ENCODE measurements around the gene SPACA6. TPM values are rescaled to one million over a fixed set of nuclear protein-coding genes. Genes with fewer than 3 reads are reported as not detected.

The SPACA6 gene
- total and polyA plus RNA-seq, 9 donors, result 6.4 to 93.2 (median 45.2) TPM

DNA sequence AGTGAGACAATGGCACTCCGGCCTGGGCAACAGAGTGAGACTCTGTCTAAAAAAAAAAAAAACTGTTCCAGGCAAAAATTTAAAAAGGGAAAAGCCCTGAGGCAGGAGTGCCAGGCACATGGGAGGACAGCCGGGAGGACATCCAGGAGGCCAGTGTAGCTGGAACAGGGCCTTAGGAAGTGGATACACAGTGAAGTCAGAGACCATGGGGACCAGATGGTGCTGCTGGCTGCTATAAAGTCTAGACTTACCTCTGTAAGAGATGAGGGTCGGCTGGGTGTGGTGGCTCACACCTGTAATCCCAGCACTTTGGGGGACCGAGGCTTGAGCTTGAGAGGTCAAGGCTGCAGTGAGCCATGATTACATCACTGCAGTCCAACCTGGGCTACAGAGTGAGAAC lies 15.7 kb downstream of the SPACA6 start:
- Histone ChIP-seq H3K27me3 (no peaks in the 10 kb centered on the region), H3K4me3 (no peak overlapping the region), H3K27ac (no peak overlapping the region), H3K9me3 (no peaks in the 10 kb centered on the region), H3K4me1 (ENCODE audit: insufficient read depth) (peaks cover 4% of the 10 kb centered on the region), H3K36me3 (no peaks in the 10 kb centered on the region)
- TF ChIP-seq, protein P1, sequence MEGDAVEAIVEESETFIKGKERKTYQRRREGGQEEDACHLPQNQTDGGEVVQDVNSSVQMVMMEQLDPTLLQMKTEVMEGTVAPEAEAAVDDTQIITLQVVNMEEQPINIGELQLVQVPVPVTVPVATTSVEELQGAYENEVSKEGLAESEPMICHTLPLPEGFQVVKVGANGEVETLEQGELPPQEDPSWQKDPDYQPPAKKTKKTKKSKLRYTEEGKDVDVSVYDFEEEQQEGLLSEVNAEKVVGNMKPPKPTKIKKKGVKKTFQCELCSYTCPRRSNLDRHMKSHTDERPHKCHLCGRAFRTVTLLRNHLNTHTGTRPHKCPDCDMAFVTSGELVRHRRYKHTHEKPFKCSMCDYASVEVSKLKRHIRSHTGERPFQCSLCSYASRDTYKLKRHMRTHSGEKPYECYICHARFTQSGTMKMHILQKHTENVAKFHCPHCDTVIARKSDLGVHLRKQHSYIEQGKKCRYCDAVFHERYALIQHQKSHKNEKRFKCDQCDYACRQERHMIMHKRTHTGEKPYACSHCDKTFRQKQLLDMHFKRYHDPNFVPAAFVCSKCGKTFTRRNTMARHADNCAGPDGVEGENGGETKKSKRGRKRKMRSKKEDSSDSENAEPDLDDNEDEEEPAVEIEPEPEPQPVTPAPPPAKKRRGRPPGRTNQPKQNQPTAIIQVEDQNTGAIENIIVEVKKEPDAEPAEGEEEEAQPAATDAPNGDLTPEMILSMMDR (IDR thresholded peaks at IDR 0.05), result no peak
- no peak for TF ChIP-seq EP300 (IDR thresholded peaks at IDR 0.05)
- no peak for TF ChIP-seq POLR2A (IDR thresholded peaks at IDR 0.05)
- no peak for DNase-seq
- 57 to 73% (median 62%) methylated on average over 4 of the region's 4 CpGs for WGBS, 3 donors
- intact Hi-C loops (cut with DNase I), result loop anchor here in 1 of 4 donors (10.0 kb wide), 1 partner anchor 344 kb away; the partner anchor contains the start of genes CLDND2 and ETFB

DNA sequence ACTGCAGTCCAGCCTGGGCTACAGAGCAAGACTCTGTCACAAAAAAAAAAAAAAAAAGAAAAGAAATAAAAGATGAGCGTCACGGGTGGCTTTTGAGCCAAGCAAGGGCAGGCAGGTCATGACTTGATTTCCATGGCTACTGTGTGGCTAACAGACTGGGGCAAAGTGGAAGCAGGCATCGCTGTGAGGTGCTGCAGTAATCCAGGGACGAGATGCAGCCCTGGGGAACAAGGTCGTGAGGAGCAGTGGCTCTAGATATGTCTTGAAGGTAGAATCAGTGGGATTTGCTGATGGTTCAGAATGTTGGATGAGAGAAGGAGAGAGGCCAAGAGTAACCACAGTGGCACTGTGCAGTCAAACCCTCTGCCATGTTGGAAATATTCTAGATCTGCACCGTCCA lies 16.4 kb downstream of the SPACA6 start:
- WGBS, 3 donors, result 52 to 65% (median 61%) methylated on average over 6 of the region's 6 CpGs
- Histone ChIP-seq H3K4me1 (ENCODE audit: insufficient read depth) (peaks cover 4% of the 10 kb centered on the region), H3K9me3 (no peaks in the 10 kb centered on the region), H3K27me3 (no peaks in the 10 kb centered on the region), H3K36me3 (no peaks in the 10 kb centered on the region), H3K4me3 (no peak overlapping the region), H3K27ac (no peak overlapping the region)
- TF ChIP-seq, protein P1 (IDR thresholded peaks at IDR 0.05), result no peak
- TF ChIP-seq EP300 (IDR thresholded peaks at IDR 0.05) (no peak), POLR2A (IDR thresholded peaks at IDR 0.05) (no peak)
- intact Hi-C loops (cut with DNase I), result loop anchor here in 1 of 4 donors (10.0 kb wide), 1 partner anchor 345 kb away; the partner anchor contains the start of genes CLDND2 and ETFB
- no peak for DNase-seq

DNA sequence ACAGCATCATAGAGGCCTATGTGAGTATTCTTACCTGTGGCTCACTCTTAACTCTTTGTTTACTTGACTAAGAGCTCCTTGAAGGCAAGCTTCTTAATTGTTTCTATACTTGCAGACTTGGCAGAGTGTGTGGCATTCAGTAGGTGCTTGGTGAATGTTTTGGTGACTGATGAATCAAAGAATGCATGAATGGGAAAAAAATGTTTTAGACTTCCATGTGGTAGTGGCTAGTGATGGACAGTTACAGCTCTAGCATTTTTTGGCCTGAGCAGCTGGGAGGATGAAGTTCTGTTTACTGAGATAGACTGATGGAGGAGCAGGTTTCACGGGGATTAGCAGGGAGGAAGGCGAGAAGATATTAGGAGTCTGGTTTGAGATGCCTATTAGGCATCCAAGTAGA lies 17.0 kb downstream of the SPACA6 start:
- Histone ChIP-seq H3K4me1 (ENCODE audit: insufficient read depth) (peaks cover 3% of the 10 kb centered on the region), H3K27ac (no peak overlapping the region), H3K36me3 (no peaks in the 10 kb centered on the region), H3K4me3 (no peak overlapping the region), H3K9me3 (no peaks in the 10 kb centered on the region), H3K27me3 (no peaks in the 10 kb centered on the region)
- TF ChIP-seq POLR2A (IDR thresholded peaks at IDR 0.05) (no peak), EP300 (IDR thresholded peaks at IDR 0.05) (no peak)
- TF ChIP-seq, protein P1 (IDR thresholded peaks at IDR 0.05), result no peak
- intact Hi-C loops (cut with DNase I), result loop anchor here in 1 of 4 donors (10.0 kb wide), 1 partner anchor 65 kb away; no protein-coding TSS in a partner anchor
- 50 to 66% (median 56%) methylated on average over 2 of the region's 2 CpGs for WGBS, 3 donors
- no peak for DNase-seq

DNA sequence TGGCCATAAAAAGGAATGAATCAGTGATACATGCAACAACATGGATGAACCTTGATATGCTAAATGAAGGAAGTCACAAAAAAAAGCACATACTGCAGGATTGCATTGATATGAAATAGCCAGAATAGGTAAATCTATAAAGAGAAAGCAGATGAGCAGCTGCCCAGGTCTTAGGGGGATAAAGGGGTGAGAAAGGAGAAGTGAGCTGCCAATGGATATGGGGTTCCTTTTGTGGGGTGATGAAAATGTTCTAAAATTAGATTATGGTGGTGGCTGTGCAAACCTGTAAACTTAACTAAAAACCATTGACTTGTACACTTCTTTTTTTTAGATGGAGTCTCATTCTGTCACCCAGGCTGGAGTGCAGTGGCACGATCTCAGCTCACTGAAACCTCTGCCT lies 18.6 kb downstream of the SPACA6 start:
- Histone ChIP-seq H3K4me1 (ENCODE audit: insufficient read depth) (peaks cover 2% of the 10 kb centered on the region), H3K36me3 (no peaks in the 10 kb centered on the region), H3K27ac (no peak overlapping the region), H3K4me3 (no peak overlapping the region), H3K9me3 (no peaks in the 10 kb centered on the region), H3K27me3 (no peaks in the 10 kb centered on the region)
- WGBS, 3 donors, result 68 to 84% (median 81%) methylated on average over 1 of the region's 1 CpG
- no peak for DNase-seq
- intact Hi-C loops (cut with DNase I), result loop anchor here in 1 of 4 donors (10.0 kb wide), 1 partner anchor 63 kb away; no protein-coding TSS in a partner anchor
- no peak for TF ChIP-seq EP300 (IDR thresholded peaks at IDR 0.05)
- no peak for TF ChIP-seq POLR2A (IDR thresholded peaks at IDR 0.05)
- TF ChIP-seq, protein P1 (IDR thresholded peaks at IDR 0.05), result no peak

All from ovary (tissue), 9 donors.